Prostate gland (tissue), 2 donors: Measurements from ENCODE around the gene TSPYL4. TPM values are rescaled to one million over a fixed set of nuclear protein-coding genes. Genes with fewer than 3 reads are reported as not detected.

Experiments
- DNase-seq: peaks from one replicate; pipeline ENCODE4 v3.0.0-alpha.2; 2019; ENCODE audit warnings: low spot score
- H3K27ac ChIP-seq, 2 donors: fragments of 200-600 bp; sonication (generic); 2 replicates each; pipeline ENCODE4 v1.5.1; 2017 to 2019
- H3K27me3 ChIP-seq: fragments of 200-600 bp; sonication (generic); replicated peaks from 2 replicates; pipeline ENCODE4 v1.5.1; 2019; ENCODE audit not compliant: insufficient read depth
- H3K36me3 ChIP-seq, 2 donors: fragments of 200-600 bp; sonication (generic); 1 replicate in 1 of 2; 2 replicates in 1 of 2; pipeline versions ENCODE4 v1.5.1 to v1.8.1; 2017 to 2019
- H3K4me1 ChIP-seq: fragments of 200-600 bp; sonication (generic); replicated peaks from 2 replicates; pipeline ENCODE4 v1.5.1; 2019
- H3K4me3 ChIP-seq, 2 donors: fragments of 200-600 bp; sonication (generic); 2 replicates each; pipeline ENCODE4 v1.5.1; 2017 to 2019
- H3K9me3 ChIP-seq: fragments of 200-600 bp; sonication (generic); 2 replicates; pipeline ENCODE4 v1.5.1; 2017
- POLR2A ChIP-seq: fragments of 450-650 bp; IDR thresholded peaks from one replicate; pipeline ENCODE4 v1.6.1; 2016; ENCODE audit warnings: antibody characterized with exemption, mild to moderate bottlenecking
- POLR2AphosphoS5 ChIP-seq: sonication (generic); formaldehyde crosslinking; IDR thresholded peaks from one replicate; pipeline ENCODE4 v1.6.1; 2017; ENCODE audit warnings: antibody characterized with exemption
- WGBS: methylation state at CpG from one replicate; pipeline ENCODE4 v1.1.5; 2018; 5-methylcytosine and 5-hydroxymethylcytosine counted together
- intact Hi-C: fragments of 100-400 bp; cut with DNase I; formaldehyde crosslinking; loops from one replicate; pipeline ENCODE4 v1.14.2; 2022
- total RNA-seq, 2 donors: library from RNA; depleted of rRNA; stranded (reverse); fragments of >200 nt; gene quantifications; one replicate each; pipeline ENCODE4 v1.1.0, GENCODE V29; 2016
- TF ChIP-seq, protein P1 (sequence below), 4 experiments: fragments of 200-600 bp in 2 of 4; fragments of 450-650 bp in 2 of 4; sonication (generic) in 2 of 4; IDR thresholded peaks; 1 replicate in 3 of 4; 2 replicates in 1 of 4; pipeline ENCODE4 v1.5.1; 2016 to 2019; ENCODE audit warnings: antibody characterized with exemption in 4 of 4, mild to moderate bottlenecking in 2 of 4, moderate library complexity in 2 of 4

TSPYL4 gene
- total RNA-seq, 2 donors from 2014 or later, result 26.0 to 33.7 TPM

- Histone ChIP-seq H3K4me3 (no peak overlapping the region), H3K27ac (no peak overlapping the region), H3K36me3 (no peaks in the 10 kb centered on the region), H3K4me1 (peaks cover 4% of the 10 kb centered on the region), H3K27me3 (no peaks in the 10 kb centered on the region), H3K9me3 (no peaks in the 10 kb centered on the region)
- TF ChIP-seq POLR2AphosphoS5 (no peak), POLR2A (no peak)
- TF ChIP-seq, protein P1, sequence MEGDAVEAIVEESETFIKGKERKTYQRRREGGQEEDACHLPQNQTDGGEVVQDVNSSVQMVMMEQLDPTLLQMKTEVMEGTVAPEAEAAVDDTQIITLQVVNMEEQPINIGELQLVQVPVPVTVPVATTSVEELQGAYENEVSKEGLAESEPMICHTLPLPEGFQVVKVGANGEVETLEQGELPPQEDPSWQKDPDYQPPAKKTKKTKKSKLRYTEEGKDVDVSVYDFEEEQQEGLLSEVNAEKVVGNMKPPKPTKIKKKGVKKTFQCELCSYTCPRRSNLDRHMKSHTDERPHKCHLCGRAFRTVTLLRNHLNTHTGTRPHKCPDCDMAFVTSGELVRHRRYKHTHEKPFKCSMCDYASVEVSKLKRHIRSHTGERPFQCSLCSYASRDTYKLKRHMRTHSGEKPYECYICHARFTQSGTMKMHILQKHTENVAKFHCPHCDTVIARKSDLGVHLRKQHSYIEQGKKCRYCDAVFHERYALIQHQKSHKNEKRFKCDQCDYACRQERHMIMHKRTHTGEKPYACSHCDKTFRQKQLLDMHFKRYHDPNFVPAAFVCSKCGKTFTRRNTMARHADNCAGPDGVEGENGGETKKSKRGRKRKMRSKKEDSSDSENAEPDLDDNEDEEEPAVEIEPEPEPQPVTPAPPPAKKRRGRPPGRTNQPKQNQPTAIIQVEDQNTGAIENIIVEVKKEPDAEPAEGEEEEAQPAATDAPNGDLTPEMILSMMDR (IDR thresholded peaks at IDR 0.05), result no peak
- no peak for DNase-seq
- intact Hi-C loops, result no loop called here
- WGBS, result 83% methylated on average over 1 of the region's 1 CpG
Measured at GRCh38 chr6:116206231-116206903, 47.5 kb downstream of the TSPYL4 start.

GRCh38 chr6:116205281-116205680, 48.6 kb downstream of the TSPYL4 start:
- Histone ChIP-seq H3K4me1 (no peaks in the 10 kb centered on the region), H3K9me3 (no peaks in the 10 kb centered on the region), H3K4me3 (no peak overlapping the region), H3K27me3 (no peaks in the 10 kb centered on the region), H3K27ac (no peak overlapping the region), H3K36me3 (no peaks in the 10 kb centered on the region)
- TF ChIP-seq POLR2A (no peak), POLR2AphosphoS5 (no peak)
- TF ChIP-seq, protein P1 (IDR thresholded peaks at IDR 0.05), result no peak
- intact Hi-C loops, result no loop called here
- DNase-seq, result no peak
- WGBS, result 92% methylated on average over 2 of the region's 2 CpGs

DNA sequence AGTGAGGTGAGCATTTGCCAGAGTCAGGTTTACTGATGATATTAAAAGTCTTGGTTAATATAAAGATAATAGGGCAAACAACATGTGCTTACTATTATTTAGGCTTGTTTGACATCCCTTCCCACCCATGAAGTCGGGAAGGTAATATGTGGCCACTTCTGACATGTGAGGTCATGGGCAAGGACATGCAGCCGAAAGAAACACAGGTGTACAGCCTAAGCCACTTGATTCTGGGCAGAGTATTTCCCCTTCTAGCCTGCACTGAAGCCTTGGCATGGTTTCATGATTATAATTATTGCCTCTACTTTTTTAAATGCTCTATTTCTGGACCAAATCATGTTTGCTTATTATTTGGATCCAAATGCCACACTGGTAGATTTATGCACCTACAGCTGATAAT, 52.3 kb downstream of the TSPYL4 start:
- DNase-seq, result no peak
- TF ChIP-seq POLR2A, result no peak
- no peak for TF ChIP-seq POLR2AphosphoS5
- TF ChIP-seq, protein P1 (IDR thresholded peaks at IDR 0.05), result no peak
- H3K4me3 ChIP-seq, result no peak overlapping the region
- 81% methylated on average over 2 of the region's 2 CpGs for WGBS
- intact Hi-C loops, result no loop called here
- no peaks in the 10 kb centered on the region for H3K36me3 ChIP-seq
- H3K9me3 ChIP-seq, result no peaks in the 10 kb centered on the region
- no peaks in the 10 kb centered on the region for H3K4me1 ChIP-seq
- H3K27ac ChIP-seq, result no peak overlapping the region
- H3K27me3 ChIP-seq, result no peaks in the 10 kb centered on the region

- Histone ChIP-seq H3K4me3 (no peak overlapping the region), H3K27ac (no peak overlapping the region), H3K36me3 (no peaks in the 10 kb centered on the region), H3K9me3 (no peaks in the 10 kb centered on the region), H3K4me1 (no peaks in the 10 kb centered on the region), H3K27me3 (no peaks in the 10 kb centered on the region)
- TF ChIP-seq, protein P1 (IDR thresholded peaks at IDR 0.05), result no peak
- peak; percentile 7 for TF ChIP-seq POLR2AphosphoS5
- no peak for TF ChIP-seq POLR2A
- intact Hi-C loops, result no loop called here
- no peak for DNase-seq
- 51% methylated on average over 3 of the region's 3 CpGs for WGBS
Measured at GRCh38 chr6:116200619-116201249, 53.1 kb downstream of the TSPYL4 start.

Other genes starting within 250 kb of the TSPYL4 start
- gene FRK, start 193.2 kb downstream of the TSPYL4 start, total RNA-seq, result 1 to 10 TPM; 3.2 to 6.9 TPM
- 10 to 100 TPM; 12.3 to 26.1 TPM for gene NT5DC1, start 153.2 kb downstream of the TSPYL4 start, total RNA-seq
- not detected for gene COL10A1, start 127.9 kb downstream of the TSPYL4 start, total RNA-seq
- 100 to 1,000 TPM; 112 to 159 TPM for gene TSPYL1, start 25.9 kb upstream of the TSPYL4 start, total RNA-seq
- gene DSE, start 116.9 kb upstream of the TSPYL4 start, total RNA-seq, result 10 to 100 TPM; 15.8 to 36.5 TPM
- gene CALHM6, start 207.3 kb upstream of the TSPYL4 start, total RNA-seq, result 1 to 10 TPM; 6.3 to 6.7 TPM